Mesenchymal stem cell (in vitro differentiated cells and primary cell): ENCODE data around the gene PDLIM1.
A peak's percentile ranks its signal among the peaks of the same experiment; 100 is the strongest.

ENCODE experiments used
- DNase-seq: peaks from one replicate; pipeline ENCODE4 v3.0.0-alpha.2; 2013
- H2AFZ ChIP-seq: one replicate; pipeline ENCODE4 v1.6.1; 2013; ENCODE audit warnings: low read depth, mild to moderate bottlenecking, control low read depth, inconsistent platforms, low read length, moderate library complexity
- H2AK5ac ChIP-seq: 2 replicates; pipeline ENCODE4 v1.6.1; 2013; ENCODE audit warnings: low read length, moderate library complexity, mild to moderate bottlenecking, inconsistent platforms; ENCODE audit not compliant: severe bottlenecking
- H2BK120ac ChIP-seq: one replicate; pipeline ENCODE4 v1.6.1; 2013; ENCODE audit warnings: low read depth, mild to moderate bottlenecking, inconsistent platforms, low read length, moderate library complexity
- H2BK12ac ChIP-seq, 2 experiments: one replicate each; pipeline ENCODE4 v1.6.1; 2013; ENCODE audit warnings: inconsistent platforms in 2 of 2, low read length in 2 of 2, mild to moderate bottlenecking in 2 of 2, moderate library complexity in 2 of 2, control low read depth in 1 of 2
- H2BK15ac ChIP-seq: one replicate; pipeline ENCODE4 v1.6.1; 2013; ENCODE audit warnings: mild to moderate bottlenecking, low read depth, inconsistent platforms; ENCODE audit not compliant: poor library complexity, severe bottlenecking
- H2BK5ac ChIP-seq: 2 replicates; pipeline ENCODE4 v1.6.1; 2013; ENCODE audit warnings: low read depth, mild to moderate bottlenecking, low read length, control low read depth, inconsistent platforms; ENCODE audit not compliant: poor library complexity, severe bottlenecking
- H3K14ac ChIP-seq, 2 experiments: one replicate each; pipeline ENCODE4 v1.6.1; 2013; ENCODE audit warnings: inconsistent platforms in 2 of 2, low read length in 2 of 2, control low read depth in 1 of 2, mild to moderate bottlenecking in 1 of 2, moderate library complexity in 1 of 2
- H3K18ac ChIP-seq, 2 experiments: one replicate each; pipeline ENCODE4 v1.6.1; 2013; ENCODE audit warnings: inconsistent platforms in 2 of 2, low read length in 2 of 2, control low read depth in 1 of 2, low read depth in 1 of 2, mild to moderate bottlenecking in 1 of 2
- H3K23ac ChIP-seq, 2 experiments: one replicate each; pipeline ENCODE4 v1.6.1; 2013; ENCODE audit warnings: inconsistent platforms in 2 of 2, low read length in 2 of 2, mild to moderate bottlenecking in 2 of 2, moderate library complexity in 2 of 2, control low read depth in 1 of 2
- H3K27ac ChIP-seq: 2 replicates; pipeline ENCODE4 v1.5.1; 2013; ENCODE audit warnings: mild to moderate bottlenecking, moderate library complexity, low read length, control low read depth, inconsistent platforms; ENCODE audit not compliant: poor library complexity, severe bottlenecking
- H3K27me3 ChIP-seq, 2 experiments: 2 replicates each; pipeline versions ENCODE4 v1.6.1 to v1.7.0; 2013; ENCODE audit warnings: low read length in 2 of 2, mild to moderate bottlenecking in 2 of 2, moderate library complexity in 2 of 2, control low read depth in 1 of 2, inconsistent platforms in 1 of 2; ENCODE audit not compliant: control insufficient read depth in 1 of 2, insufficient read depth in 1 of 2
- H3K36me3 ChIP-seq, 2 experiments: 2 replicates each; pipeline versions ENCODE4 v1.6.1 to v1.7.0; 2013; ENCODE audit warnings: low read length in 2 of 2, control low read depth in 1 of 2, inconsistent platforms in 1 of 2, low read depth in 1 of 2, mild to moderate bottlenecking in 1 of 2; ENCODE audit not compliant: insufficient read depth in 2 of 2, control insufficient read depth in 1 of 2
- H3K4ac ChIP-seq, 2 experiments: one replicate each; pipeline ENCODE4 v1.6.1; 2013; ENCODE audit warnings: inconsistent platforms in 2 of 2, low read length in 2 of 2, mild to moderate bottlenecking in 2 of 2, moderate library complexity in 2 of 2, control low read depth in 1 of 2, low read depth in 1 of 2
- H3K4me1 ChIP-seq: 2 replicates; pipeline ENCODE4 v1.6.1; 2013; ENCODE audit warnings: low read depth, low read length, control low read depth; ENCODE audit not compliant: control insufficient read depth, insufficient read depth
- H3K4me2 ChIP-seq: 2 replicates; pipeline ENCODE4 v1.6.1; 2013; ENCODE audit warnings: low read length, mild to moderate bottlenecking, inconsistent platforms; ENCODE audit not compliant: poor library complexity, severe bottlenecking
- H3K4me3 ChIP-seq, 2 experiments: 2 replicates each; pipeline versions ENCODE4 v1.5.1 to v1.7.0; 2013; ENCODE audit warnings: low read length in 2 of 2, mild to moderate bottlenecking in 2 of 2, control low read depth in 1 of 2, low read depth in 1 of 2; ENCODE audit not compliant: insufficient read depth in 1 of 2
- H3K79me1 ChIP-seq: replicated peaks from 2 replicates; pipeline ENCODE4 v1.6.1; 2013; ENCODE audit warnings: mild to moderate bottlenecking, control low read depth, low read length, inconsistent platforms; ENCODE audit not compliant: poor library complexity, severe bottlenecking
- H3K9ac ChIP-seq: 2 replicates; pipeline ENCODE4 v1.7.0; 2013; ENCODE audit warnings: mild to moderate bottlenecking, low read length, moderate library complexity
- H3K9me3 ChIP-seq: 2 replicates; pipeline ENCODE4 v1.7.0; 2013; ENCODE audit warnings: mild to moderate bottlenecking, low read length; ENCODE audit not compliant: control insufficient read depth
- H4K8ac ChIP-seq: one replicate; pipeline ENCODE4 v1.6.1; 2013; ENCODE audit warnings: inconsistent platforms, mild to moderate bottlenecking, low read length, moderate library complexity
- H4K91ac ChIP-seq: one replicate; pipeline ENCODE4 v1.6.1; 2013; ENCODE audit warnings: mild to moderate bottlenecking, low read length, inconsistent platforms
- WGBS: methylation state at CpG from one replicate; pipeline ENCODE4 v1.1.7; 2013; ENCODE audit warnings: mixed read lengths; 5-methylcytosine and 5-hydroxymethylcytosine counted together

PDLIM1 gene

GRCh38 chr10:95280637-95281036 is 10.2 kb downstream of the PDLIM1 start:
- Histone ChIP-seq H3K9me3 (no peaks in the 10 kb centered on the region), H2BK12ac (no peak overlapping the region), H4K91ac (no peak overlapping the region), H3K27me3 (no peaks in the 10 kb centered on the region), H3K36me3 (no peaks in the 10 kb centered on the region), H3K9ac (no peak overlapping the region), H3K4ac (peak overlapping the region in 1 of 2 experiments; percentile 47), H3K79me1 (peaks cover 14% of the 10 kb centered on the region), H3K18ac (no peak overlapping the region), H2BK15ac (no peak overlapping the region), H3K4me2 (no peak overlapping the region), H3K4me3 (no peak overlapping the region), H3K23ac (no peak overlapping the region), H2AFZ (no peak overlapping the region), H3K14ac (no peak overlapping the region), H2AK5ac (no peak overlapping the region), H2BK5ac (no peak overlapping the region), H4K8ac (no peak overlapping the region), H3K27ac (peak overlapping the region; percentile 48), H2BK120ac (no peak overlapping the region), H3K4me1 (peaks cover 12% of the 10 kb centered on the region)
- DNase-seq = no peak
- 75% methylated on average over 2 of the region's 2 CpGs for WGBS

- Histone ChIP-seq H3K4me3 (no peak overlapping the region), H3K36me3 (no peaks in the 10 kb centered on the region), H3K9me3 (no peaks in the 10 kb centered on the region), H2BK12ac (no peak overlapping the region), H3K9ac (peak overlapping the region; percentile 30), H3K14ac (no peak overlapping the region), H2BK5ac (no peak overlapping the region), H3K4me2 (no peak overlapping the region), H3K18ac (no peak overlapping the region), H2BK15ac (no peak overlapping the region), H3K4me1 (peaks cover 12% of the 10 kb centered on the region), H2AFZ (no peak overlapping the region), H4K91ac (no peak overlapping the region), H4K8ac (no peak overlapping the region), H2BK120ac (no peak overlapping the region), H2AK5ac (no peak overlapping the region), H3K79me1 (peaks cover 13% of the 10 kb centered on the region), H3K27me3 (no peaks in the 10 kb centered on the region), H3K27ac (peak overlapping the region; percentile 62), H3K23ac (no peak overlapping the region), H3K4ac (no peak overlapping the region)
- DNase-seq = peak; percentile 78
- 41% methylated on average over 3 of the region's 4 CpGs for WGBS
These were observed 11.6 kb downstream of the PDLIM1 start for GRCh38 chr10:95279042-95279820.

GRCh38 chr10:95278061-95278988 is 12.5 kb downstream of the PDLIM1 start:
- H4K91ac ChIP-seq = no peak overlapping the region
- peak overlapping the region in 1 of 2 experiments; percentile 75 for H2BK12ac ChIP-seq
- H3K36me3 ChIP-seq = no peaks in the 10 kb centered on the region
- no peak overlapping the region for H3K14ac ChIP-seq
- H2BK15ac ChIP-seq = no peak overlapping the region
- peak overlapping the region; percentile 24 to 35 for H3K4ac ChIP-seq
- no peak overlapping the region for H3K4me2 ChIP-seq
- WGBS = 69% methylated on average over 6 of the region's 6 CpGs
- H3K9me3 ChIP-seq = no peaks in the 10 kb centered on the region
- peak overlapping the region; percentile 4 for H2BK120ac ChIP-seq
- H3K9ac ChIP-seq = no peak overlapping the region
- no peak overlapping the region for H2BK5ac ChIP-seq
- H4K8ac ChIP-seq = no peak overlapping the region
- no peak overlapping the region for H3K4me3 ChIP-seq
- H3K27me3 ChIP-seq = no peaks in the 10 kb centered on the region
- peak overlapping the region; percentile 35 to 80 for H3K18ac ChIP-seq
- H2AFZ ChIP-seq = no peak overlapping the region
- peaks cover 15% of the 10 kb centered on the region for H3K4me1 ChIP-seq
- H2AK5ac ChIP-seq = peak overlapping the region; percentile 70
- H3K23ac ChIP-seq = no peak overlapping the region
- peak; percentile 89 for DNase-seq
- peak overlapping the region; percentile 15 for H3K27ac ChIP-seq
- H3K79me1 ChIP-seq = peaks cover 12% of the 10 kb centered on the region

GRCh38 chr10:95277614-95278013 is 13.2 kb downstream of the PDLIM1 start:
- H3K14ac ChIP-seq = no peak overlapping the region
- H2AFZ ChIP-seq = no peak overlapping the region
- no peak overlapping the region for H2BK120ac ChIP-seq
- H3K79me1 ChIP-seq = peaks cover 10% of the 10 kb centered on the region
- H3K4me1 ChIP-seq = peaks cover 18% of the 10 kb centered on the region
- WGBS = 93% methylated on average over 3 of the region's 3 CpGs
- no peak overlapping the region for H3K4me3 ChIP-seq
- peak; percentile 46 for DNase-seq
- peak overlapping the region in 1 of 2 experiments; percentile 50 for H3K18ac ChIP-seq
- H2AK5ac ChIP-seq = no peak overlapping the region
- no peak overlapping the region for H3K27ac ChIP-seq
- no peak overlapping the region for H4K91ac ChIP-seq
- no peak overlapping the region for H3K4ac ChIP-seq
- H3K9me3 ChIP-seq = no peaks in the 10 kb centered on the region
- no peak overlapping the region for H3K4me2 ChIP-seq
- no peak overlapping the region for H3K9ac ChIP-seq
- no peak overlapping the region for H2BK15ac ChIP-seq
- no peaks in the 10 kb centered on the region for H3K36me3 ChIP-seq
- H4K8ac ChIP-seq = no peak overlapping the region
- no peaks in the 10 kb centered on the region for H3K27me3 ChIP-seq
- no peak overlapping the region for H2BK5ac ChIP-seq
- H3K23ac ChIP-seq = no peak overlapping the region
- no peak overlapping the region for H2BK12ac ChIP-seq
